NCI-H2107 treated with DMSO at 0.1 percent for 48 hours (cell line): ENCODE data around the gene MAML2.
"Not testable (repeated sequence)": the region's sequence is repeated elsewhere in the genome, so short reads cannot be mapped to it uniquely, and the experiment has no call there.

Experiments used
- DNase-seq: peaks from one replicate; lab custom pipeline; 2025; ENCODE audit not compliant: unreplicated experiment; lab: John Stamatoyannopoulos, UW

MAML2 gene

DNA sequence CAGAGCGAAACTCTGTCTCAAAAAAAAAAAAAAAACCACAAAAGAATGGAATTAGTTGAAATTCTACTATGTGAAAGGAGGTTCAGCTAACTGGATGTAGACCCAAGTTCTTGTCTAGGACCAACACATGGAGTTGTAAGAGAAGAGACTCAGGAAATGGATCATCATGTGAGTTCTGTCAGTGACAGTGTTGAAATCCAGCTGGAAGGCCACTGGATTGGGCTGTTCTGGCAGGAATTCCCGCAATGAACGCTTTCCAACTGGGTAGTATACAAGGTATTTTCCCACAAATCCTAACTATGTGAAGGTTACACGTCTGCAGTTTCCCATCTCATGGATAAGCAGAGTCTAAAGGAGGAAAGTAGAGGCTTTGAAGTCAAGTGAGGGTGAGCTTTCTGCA is 151.2 kb downstream of the MAML2 start:
- DNase-seq: no peak

DNA sequence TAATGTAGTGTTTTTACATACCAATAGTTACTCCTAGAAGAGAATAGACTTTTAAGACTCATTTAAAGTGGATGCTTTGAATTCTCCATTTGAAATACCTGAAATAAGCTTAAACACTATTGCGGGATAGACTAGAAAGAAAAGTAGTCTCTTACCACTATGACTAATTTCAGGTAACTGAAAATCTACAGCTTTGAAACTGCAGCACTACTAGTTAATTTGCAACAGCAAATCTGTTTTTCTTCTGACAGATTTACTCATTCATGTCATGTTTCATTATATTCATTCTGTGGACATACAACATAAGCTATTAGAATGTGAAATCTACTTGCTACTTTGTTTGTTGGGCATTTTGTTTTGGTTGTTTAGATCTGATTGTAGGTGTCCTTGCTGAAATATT is 153.6 kb downstream of the MAML2 start:
- no peak for DNase-seq

DNA sequence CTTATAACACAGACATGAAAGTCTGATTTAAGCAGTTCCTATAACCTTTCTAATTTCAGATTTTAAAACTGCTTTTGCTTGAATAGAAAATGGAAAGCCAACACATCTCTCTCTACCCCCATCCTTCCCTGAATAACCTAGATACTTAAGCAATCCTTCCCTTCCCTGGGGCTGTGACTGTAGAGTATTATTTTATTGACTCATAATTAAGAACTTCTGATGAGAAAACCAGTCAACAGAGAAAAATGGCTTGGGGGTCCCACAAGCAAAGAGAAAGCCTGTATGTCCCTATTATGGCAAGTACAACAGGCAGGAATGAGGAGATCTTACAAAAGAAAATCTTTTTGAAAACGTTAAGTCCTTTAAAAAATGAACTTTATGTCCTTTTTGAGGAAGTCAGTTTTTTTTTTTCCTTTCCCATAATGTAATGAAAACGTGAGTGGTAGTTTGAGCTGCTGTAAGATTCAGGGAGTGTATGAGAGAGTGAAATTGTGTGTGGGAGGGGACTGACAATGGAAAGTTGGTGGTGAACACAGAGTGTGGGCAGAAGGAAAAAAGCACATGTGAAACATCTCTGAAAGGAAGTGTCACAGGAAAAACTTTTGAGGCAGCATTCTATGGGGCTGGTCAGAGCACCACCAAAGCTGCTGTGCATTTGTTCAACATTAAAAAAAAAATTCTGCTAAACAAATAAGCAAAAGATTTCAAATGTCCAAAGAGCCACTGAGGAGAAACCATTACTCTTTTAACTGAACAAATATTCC is 154.6 kb downstream of the MAML2 start:
- no peak for DNase-seq

DNA sequence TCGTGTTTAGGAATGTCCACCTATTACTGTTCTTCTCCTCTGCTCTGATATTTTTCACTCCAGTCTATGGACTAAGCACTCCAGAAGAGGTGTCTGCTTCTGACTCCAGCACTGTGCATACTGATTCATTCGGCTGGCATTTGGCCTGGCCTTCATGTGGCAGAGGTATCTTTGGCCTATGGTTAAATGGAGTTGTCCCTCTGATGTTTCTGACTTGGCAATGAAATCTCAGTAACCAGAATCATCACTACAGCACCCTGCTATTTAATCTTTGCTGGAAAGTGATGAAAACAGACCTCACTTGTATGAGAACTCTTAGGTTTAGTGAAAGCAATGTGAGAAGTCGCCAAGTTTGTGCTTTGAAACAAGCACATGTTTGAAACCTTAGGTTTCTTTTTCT is 155.2 kb downstream of the MAML2 start:
- no peak for DNase-seq

DNA sequence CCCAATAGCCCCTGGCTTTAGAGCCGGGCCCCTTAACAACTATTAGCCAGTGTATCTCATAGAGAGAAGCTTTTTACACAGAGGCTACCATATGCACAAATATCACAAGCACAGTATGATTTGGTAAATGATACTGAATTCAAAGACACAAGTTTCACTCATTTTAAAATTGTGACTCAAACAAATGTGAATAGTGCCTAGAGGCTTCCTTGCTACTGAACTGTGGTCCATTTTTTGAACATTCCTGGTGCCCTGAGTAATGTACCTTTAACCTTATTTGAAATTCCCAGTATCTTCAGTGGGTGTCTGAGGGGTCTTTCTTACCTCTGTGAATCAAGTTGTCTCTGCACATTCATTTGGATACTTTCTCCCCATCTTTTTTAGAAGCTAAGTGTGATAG is 156.2 kb downstream of the MAML2 start:
- no peak for DNase-seq

DNA sequence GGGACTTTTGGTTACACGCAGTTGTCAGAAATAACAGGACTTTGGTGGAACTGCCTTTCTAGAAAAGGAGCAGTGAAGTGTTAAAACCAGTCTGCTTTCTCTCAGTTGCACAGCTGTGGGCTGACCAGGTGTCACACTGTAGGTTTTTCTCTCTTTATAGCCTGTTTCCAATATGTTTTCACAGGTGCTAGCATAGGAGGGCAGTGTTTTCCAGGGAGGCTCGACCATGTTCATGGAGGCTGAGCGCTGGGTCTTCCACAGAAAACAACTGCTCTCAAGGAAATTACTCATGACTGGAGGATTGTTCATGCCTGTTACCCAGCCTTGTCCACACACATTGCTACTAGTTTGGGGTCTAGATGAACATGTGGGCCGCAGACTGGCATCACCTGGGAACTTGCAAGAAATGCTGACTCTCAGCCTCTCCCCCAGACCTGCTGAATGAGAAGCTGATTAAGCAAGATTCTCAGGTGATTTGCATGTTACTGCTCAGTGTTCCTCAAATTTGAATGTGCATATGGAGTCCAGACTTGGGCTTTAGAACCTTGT is 157.7 kb downstream of the MAML2 start:
- DNase-seq: no peak

DNA sequence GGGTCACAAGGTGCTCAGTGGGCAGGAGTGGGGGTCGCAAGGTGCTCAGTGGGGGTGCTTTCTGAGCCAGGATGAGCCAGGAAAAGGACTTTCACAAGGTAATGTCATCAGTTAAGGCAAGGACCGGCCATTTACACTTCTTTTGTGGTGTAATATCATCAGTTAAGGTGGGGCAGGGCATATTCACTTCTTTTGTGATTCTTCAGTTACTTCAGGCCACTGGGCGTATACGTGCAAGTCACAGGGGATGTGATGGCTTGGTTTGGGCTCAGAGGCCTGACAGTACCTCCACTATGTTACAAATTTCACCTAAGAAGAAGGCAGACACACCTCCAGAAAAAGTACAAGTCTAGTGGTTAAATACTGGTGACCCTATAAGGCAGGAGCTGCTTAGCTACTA is 162.1 kb downstream of the MAML2 start:
- DNase-seq: not testable (repeated sequence)

DNA sequence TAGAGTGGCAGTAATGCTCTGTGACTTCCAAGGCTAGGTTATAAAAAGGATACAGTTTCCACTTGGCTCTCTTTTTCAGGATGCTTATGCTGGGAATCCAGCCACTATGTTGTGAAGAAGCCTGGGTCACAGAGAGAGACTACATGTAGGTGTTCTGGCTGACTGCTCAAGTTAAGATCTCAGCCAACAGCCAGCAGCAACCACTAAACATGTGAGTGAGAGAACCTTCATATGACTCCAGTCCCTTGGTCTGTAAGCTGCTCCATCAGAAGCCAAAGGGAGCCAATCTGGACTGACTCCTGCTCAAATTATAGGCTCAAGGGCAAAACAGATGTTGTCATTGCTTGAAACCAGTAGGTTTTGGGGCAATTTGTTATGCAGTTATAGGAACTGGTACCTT is 162.7 kb downstream of the MAML2 start:
- DNase-seq: no peak

DNA sequence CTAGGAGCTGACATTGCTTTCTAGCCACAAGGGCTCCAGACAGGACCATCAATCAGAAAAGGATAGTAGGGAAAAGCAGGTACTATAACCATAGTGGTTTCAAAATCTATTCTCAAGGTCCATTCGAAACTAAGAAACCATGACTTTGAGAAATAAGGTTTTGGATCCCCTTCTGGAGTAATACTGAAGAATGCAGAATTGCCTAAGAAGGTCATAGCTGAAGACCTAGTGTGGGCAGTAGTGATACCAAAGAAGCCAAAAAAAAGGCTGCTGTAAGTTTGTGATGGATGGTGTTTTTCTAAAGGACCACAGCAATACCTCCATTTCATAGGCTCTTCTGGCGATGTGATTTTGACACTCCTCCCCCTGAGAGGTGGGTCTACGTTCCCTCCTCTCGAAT is 163.1 kb downstream of the MAML2 start:
- DNase-seq: no peak

DNA sequence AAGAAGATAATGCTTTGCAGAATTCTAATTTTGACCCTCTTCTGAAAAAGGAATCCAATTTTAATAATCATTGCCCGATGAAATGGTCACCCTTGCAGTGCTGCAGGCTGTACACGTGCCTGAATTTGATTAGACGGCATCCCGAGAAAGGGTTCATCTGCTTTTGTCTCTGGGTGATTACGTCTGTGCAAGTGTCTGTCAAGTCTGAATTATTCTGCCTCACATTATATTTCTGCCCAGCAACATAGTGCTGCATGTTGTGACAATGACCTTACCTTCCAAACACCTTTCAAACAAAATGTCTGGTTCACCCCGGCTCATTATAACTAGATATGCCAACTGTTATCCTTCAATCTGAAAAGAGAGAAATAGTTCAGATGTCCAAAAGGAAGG is 164.1 kb downstream of the MAML2 start:
- no peak for DNase-seq

DNA sequence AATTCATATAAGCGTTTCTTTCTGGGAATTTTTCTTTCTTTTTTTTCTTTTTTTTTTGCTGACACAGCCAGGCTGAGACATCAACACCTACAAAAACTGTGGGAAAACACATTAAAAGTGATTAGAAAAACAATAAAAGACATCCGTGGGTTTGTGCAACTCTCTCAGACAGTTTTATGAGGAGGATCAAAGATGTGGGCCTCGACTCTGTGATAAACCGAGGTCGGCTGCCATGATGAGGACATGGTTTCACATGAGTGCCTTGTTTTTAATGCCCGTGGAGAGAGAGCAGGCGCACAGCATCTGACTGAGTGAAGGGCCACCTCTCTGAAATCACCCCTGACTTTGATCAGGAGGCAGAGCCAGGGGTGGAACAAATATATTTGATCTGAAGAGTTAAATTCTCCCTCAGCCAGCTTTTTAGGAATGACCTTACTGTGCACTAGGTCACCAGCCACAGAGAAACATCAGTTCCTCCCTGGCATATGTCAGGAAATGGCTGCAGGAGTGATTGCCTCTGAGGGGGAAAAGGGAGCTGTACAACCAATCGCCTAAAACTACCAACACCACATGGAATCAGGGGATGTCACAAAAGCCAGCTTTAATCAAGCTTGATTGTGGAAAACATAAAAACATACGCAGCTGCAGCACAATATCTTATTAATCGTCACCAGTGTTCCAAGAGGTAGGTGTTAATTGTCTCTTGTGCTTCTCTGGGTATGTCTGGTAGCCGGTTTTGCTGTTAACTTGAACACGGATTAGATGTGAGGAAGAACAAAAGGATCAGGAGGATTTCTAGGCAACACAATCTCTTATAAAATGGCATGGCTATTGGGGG is 164.7 kb downstream of the MAML2 start:
- no peak for DNase-seq

DNA sequence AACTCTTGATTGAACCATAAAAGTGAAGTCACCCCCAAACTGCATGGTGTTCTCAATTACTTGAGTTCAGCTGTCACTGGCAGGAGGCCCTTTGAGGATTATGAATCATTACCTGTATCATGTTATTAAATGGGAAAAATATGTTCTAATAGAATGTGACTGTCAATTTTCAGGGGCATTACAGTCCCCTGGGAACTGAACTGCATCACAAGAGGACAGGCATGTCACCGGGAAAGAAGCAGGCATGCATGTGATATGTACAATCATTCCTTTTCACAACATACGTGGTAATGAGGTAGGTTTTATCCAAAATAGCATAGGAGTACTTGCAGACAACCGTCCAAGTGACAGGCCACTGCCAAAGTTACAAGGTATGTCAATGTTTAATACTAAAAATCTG is 165.8 kb downstream of the MAML2 start:
- DNase-seq: no peak

DNA sequence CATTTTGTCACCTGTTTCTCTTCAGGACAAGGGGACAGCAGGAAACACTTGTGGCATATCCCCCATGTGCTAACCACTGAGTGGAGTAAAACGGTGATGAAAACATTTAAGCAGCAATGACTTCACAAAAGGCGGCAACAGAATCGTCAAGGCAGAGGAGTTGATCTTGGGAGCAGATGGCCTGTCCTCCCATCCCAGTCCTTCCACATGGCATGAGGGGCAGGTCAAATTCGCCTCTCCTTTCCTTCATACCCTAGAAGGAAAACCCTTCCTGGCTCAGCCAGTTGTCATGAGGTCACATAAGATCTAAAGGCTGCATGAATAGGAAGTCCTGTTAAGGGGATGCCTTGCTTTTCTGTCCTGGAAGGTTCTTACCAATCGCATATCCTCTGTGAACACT is 169.1 kb downstream of the MAML2 start:
- DNase-seq: no peak

DNA sequence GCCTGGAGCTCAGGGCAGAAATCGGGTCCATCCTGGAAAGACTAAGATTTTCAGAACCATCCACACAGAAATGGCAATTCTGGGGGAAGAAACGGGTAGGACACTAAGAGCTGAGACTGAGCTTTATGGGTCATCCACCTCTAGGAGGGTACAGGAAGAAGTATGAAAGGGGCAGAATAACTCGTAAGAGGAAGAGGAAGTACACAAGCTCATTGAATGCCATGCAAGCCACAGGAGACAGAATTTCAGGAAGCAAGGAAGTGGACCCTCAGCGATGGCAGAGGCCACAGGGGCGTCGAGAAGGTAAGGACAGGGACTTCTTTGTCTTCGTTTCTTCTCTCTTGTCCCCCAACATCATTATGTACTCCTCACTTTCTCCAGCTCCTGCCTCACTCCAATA is 169.6 kb downstream of the MAML2 start:
- no peak for DNase-seq

DNA sequence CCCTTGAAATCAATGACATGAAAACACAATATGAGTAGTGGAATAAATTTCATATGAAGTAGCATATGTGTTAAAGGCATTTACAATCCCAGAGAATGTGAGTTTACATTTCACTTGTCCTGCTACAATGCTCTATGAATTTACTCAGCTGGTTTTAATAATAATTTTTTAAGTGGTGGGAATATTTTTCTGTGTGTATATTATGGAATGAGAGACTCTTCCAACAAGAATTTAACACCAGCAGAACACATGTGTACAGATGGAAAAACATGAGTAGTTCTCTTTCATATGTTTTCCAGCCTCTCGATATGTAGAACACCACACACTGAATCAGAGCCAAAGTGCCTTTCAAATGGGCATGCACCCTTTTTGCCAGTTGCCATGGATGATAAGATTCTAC is 170.4 kb downstream of the MAML2 start:
- no peak for DNase-seq

DNA sequence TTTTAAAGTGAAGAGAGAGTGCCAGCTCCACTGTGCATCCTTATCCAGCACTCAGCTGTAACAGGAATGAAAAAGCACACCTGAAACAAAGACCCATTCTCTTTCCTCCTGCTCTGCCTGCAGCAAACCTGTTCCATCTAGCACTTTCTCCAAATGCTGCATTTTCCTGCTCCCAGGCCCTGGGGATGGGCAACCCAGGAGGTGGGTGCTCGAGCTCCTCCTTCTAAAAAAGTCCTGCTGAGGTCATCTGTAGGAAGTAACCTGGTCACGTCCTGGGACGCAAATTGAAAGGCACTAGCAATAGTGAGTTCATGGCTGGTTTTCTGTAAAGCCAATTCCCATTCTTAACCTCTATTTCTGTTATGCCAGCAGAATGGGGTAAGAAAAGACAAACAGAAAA is 173.7 kb downstream of the MAML2 start:
- no peak for DNase-seq

DNA sequence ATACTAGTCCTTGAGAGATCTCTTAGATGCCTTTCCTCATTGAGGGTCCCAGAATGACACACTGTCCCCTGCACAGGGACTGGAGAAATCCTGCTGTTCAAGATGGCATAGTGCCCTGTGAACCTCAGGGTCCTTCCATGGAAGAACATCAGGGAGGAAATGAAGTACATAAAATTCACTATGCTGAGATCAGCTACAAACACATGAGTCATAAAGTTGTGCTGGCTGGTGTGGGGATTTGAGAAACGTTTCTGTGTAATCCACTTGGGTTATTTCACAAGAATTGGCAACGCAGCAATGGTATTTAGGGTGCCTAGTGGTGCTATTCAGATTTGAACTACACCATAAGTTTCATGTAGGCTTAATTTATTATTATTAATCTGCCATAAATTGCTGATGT is 174.4 kb downstream of the MAML2 start:
- DNase-seq: no peak

DNA sequence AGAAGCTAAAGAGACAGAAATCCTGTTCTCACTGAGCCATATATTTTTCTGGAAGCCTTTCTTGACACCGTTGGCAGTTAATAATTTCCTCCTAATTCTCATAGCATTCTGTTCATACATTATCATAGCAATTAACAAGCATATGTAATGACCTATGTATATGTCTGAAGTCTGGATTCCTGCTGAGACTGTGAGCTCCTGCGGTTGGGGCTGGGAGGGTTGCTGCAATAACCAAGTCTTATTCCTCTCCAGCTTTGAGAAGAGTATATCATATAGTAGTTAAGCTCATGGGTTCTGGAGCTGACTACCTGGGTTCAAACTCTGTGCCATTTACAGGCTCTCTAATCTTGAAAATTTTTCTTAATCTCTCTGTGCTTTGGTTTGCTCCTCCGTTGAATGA is 175.2 kb downstream of the MAML2 start:
- DNase-seq: no peak

DNA sequence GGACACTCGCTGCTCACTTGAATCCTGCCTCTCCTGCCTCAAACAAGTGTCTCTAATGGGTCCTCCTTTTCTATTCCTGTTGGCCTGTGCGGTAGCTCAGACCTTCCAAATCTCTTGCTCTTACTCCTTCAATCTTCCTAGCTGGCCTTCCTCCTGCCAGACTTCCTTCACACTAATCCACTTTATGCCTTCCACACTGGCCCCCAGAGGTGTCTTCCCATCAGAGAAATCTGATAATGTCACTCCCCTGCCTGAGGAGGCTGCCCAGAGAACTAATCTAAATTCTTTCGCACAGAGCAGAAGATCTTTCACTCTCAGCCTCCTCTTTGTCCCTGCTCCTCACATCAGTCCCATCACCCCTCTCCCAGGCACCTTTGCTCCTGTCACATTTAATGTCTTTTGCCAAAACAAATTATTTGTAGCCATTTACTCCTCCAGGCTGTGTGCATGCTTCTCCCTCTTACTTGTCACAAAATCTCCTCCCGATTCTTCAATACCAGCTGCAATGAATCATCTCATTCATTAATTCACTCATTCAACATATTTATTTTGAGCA is 175.7 kb downstream of the MAML2 start:
- DNase-seq: no peak

DNA sequence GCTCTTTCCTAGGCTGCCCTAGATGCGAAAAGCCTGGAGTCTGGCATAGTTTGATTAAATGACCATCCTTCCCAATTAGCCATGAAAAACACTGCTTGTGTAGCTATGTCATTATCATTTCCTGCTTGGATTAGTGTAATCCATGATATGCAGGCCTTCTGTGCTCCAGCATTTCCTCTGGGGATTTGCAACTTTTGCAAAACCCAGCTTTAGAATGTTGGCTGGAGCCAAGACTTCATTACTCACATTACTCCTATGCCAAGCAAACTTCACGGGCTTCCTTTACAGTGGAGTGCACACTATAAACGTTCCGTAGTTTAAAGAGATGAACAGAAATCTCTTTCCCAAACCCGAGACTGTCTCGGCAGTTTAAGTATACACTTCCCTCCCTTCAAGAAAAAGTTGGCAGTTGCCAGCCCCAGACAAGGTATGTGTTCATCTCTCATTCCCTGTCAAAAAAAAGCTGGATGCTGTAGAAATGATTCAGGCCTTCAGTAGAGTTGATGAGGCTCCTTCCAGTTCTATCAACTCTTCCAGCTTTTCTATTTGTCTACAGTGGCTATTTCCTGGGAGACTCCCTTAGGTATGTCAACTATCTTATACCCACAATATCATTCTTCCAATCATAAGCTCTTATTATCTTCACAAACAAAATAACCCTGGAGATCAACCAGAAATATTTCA is 180.0 kb downstream of the MAML2 start:
- DNase-seq: no peak

DNA sequence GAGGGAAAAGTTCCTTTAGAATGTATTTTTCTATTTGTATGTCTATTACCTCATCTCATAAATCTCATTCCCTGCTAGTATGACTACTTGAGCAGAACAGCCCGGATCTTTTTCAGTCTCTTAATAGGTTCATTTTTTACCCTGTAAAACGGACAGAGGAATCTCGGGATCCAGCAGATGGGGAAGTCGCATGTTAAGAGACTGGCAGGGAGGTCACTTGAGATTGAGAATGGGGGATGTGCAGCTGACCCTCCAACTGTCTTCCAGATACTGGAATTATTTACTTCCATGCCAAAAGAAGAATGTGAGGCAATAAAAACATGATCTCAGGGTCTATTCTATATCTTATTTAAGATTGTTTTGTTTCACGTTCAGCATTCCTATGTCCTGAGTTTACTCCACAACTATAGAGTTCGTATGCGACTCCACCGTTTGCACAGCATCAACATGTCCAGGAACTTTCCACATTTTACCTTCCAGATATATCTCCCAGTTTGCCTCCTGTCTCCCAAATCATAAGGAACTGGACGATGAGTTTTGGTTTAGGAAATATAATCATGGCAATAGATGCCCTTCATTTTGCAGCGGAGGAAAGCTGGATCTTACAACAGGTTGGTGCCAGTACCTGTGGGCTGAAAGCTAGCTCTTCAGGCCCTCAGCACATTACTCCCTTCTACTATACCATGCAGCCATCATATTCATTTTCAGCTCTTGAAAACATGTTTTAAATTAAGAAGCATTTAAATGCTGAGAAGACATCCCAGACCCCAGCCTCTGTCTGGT is 181.5 kb downstream of the MAML2 start:
- DNase-seq: no peak
